GM12873 (cell line): ENCODE results near the gene DNM2.

Experiments
- CTCF ChIP-seq: IDR thresholded peaks from 2 replicates; pipeline ENCODE4 v1.5.1; 2012; ENCODE audit warnings: low read depth, mild to moderate bottlenecking, moderate library complexity, low read length, control low read depth; ENCODE audit not compliant: insufficient read depth; ENCODE audit errors: missing control alignments

DNM2 gene

GRCh38 chr19:10749435-10750384 is 31.8 kb downstream of the DNM2 start:
- TF ChIP-seq CTCF: no peak

GRCh38 chr19:10751109-10751953 is 33.5 kb downstream of the DNM2 start:
- TF ChIP-seq CTCF: no peak

- no peak for TF ChIP-seq CTCF
Observed at GRCh38 chr19:10752237-10752912, 34.5 kb downstream of the DNM2 start.

GRCh38 chr19:10752913-10753704 is 35.2 kb downstream of the DNM2 start:
- TF ChIP-seq CTCF: no peak

GRCh38 chr19:10756371-10756770 is 38.5 kb downstream of the DNM2 start:
- no peak for TF ChIP-seq CTCF

GRCh38 chr19:10756791-10757190 is 38.9 kb downstream of the DNM2 start:
- TF ChIP-seq CTCF: no peak
